Suprapubic skin (tissue), 3 donors: ENCODE measurements around the gene NCKAP5.

Experiments used
- CTCF ChIP-seq, 2 donors: fragments of 200-600 bp in 1 of 2; fragments of 450-650 bp in 1 of 2; sonication (generic) in 1 of 2; IDR thresholded peaks; one replicate each; pipeline ENCODE4 v1.5.1; 2016 to 2019; ENCODE audit warnings: antibody characterized with exemption in 2 of 2, mild to moderate bottlenecking in 1 of 2, moderate library complexity in 1 of 2
- EP300 ChIP-seq: sonication (generic); formaldehyde crosslinking; IDR thresholded peaks from one replicate; pipeline ENCODE4 v1.6.1; 2017; ENCODE audit warnings: antibody characterized with exemption
- POLR2A ChIP-seq, 2 donors: fragments of 450-650 bp; IDR thresholded peaks; one replicate each; pipeline ENCODE4 v1.6.1; 2017; ENCODE audit warnings: antibody characterized with exemption in 2 of 2, mild to moderate bottlenecking in 2 of 2, moderate library complexity in 2 of 2

- TF ChIP-seq POLR2A (IDR thresholded peaks at IDR 0.05) = no peak
- TF ChIP-seq EP300 = no peak
- TF ChIP-seq CTCF (IDR thresholded peaks at IDR 0.05) = no peak
These were observed 778.0 kb downstream of the NCKAP5 start for GRCh38 chr2:132790207-132790785.
